CD4-positive, CD25-positive, alpha-beta regulatory T cell (primary cell): Measurements from ENCODE around the gene GRM8. TPM values are rescaled to one million over a fixed set of nuclear protein-coding genes. Genes with fewer than 3 reads are reported as not detected.

Source experiments
- ATAC-seq, 2 donors: fragments of 150-1000 bp; cut with Tn5 transposase; one replicate each; pipeline ENCODE4 v1.10.0; 2021; ENCODE audit warnings: low read depth in 2 of 2, moderate number of reproducible peaks in 2 of 2, moderate library complexity in 1 of 2
- DNase-seq, 3 donors: peaks; one replicate each; pipeline versions ENCODE4 v3.0.0 to v3.0.0-alpha.2; 2012 to 2022; ENCODE audit warnings: mixed read lengths in 1 of 3
- H3K27ac ChIP-seq: one replicate; pipeline ENCODE4 v1.7.0; 2013; ENCODE audit warnings: mild to moderate bottlenecking, low read length; ENCODE audit not compliant: insufficient read depth, poor library complexity, severe bottlenecking
- H3K27me3 ChIP-seq: one replicate; pipeline ENCODE4 v1.7.0; 2013; ENCODE audit warnings: low read length; ENCODE audit not compliant: control insufficient read depth, insufficient read depth
- H3K36me3 ChIP-seq: one replicate; pipeline ENCODE4 v1.7.0; 2013; ENCODE audit warnings: mild to moderate bottlenecking, low read length, moderate library complexity; ENCODE audit not compliant: control insufficient read depth, insufficient read depth
- H3K4me1 ChIP-seq: 2 replicates; pipeline ENCODE4 v1.7.0; 2013; ENCODE audit warnings: mild to moderate bottlenecking, low read length; ENCODE audit not compliant: insufficient read depth, control insufficient read depth, poor library complexity, severe bottlenecking
- H3K4me3 ChIP-seq: one replicate; pipeline ENCODE4 v1.7.0; 2013; ENCODE audit warnings: low read depth, mild to moderate bottlenecking, low read length, moderate library complexity
- H3K9me3 ChIP-seq, 2 experiments: 1 replicate in 1 of 2; 2 replicates in 1 of 2; pipeline ENCODE4 v1.7.0; 2013; ENCODE audit warnings: low read length in 2 of 2, mild to moderate bottlenecking in 1 of 2, moderate library complexity in 1 of 2; ENCODE audit not compliant: control insufficient read depth in 2 of 2
- H3K27ac Mint-ChIP-seq, 3 donors: one replicate each; pipeline ENCODE4 v1.8.0; 2020 to 2022; ENCODE audit warnings: mild to moderate bottlenecking in 3 of 3, mixed read lengths in 3 of 3, moderate library complexity in 2 of 3
- H3K27me3 Mint-ChIP-seq: one replicate; pipeline ENCODE4 v1.8.0; 2022; ENCODE audit warnings: mild to moderate bottlenecking, mixed read lengths
- H3K36me3 Mint-ChIP-seq: one replicate; pipeline ENCODE4 v1.8.0; 2020; ENCODE audit warnings: mixed read lengths
- H3K4me1 Mint-ChIP-seq, 4 donors: one replicate each; pipeline ENCODE4 v1.8.0; 2020 to 2022; ENCODE audit warnings: mixed read lengths in 4 of 4, mild to moderate bottlenecking in 1 of 4
- H3K4me3 Mint-ChIP-seq, 4 donors: one replicate each; pipeline ENCODE4 v1.8.0; 2020 to 2022; ENCODE audit warnings: mild to moderate bottlenecking in 4 of 4, mixed read lengths in 4 of 4, moderate library complexity in 3 of 4
- H3K9me3 Mint-ChIP-seq, 7 donors: one replicate each; pipeline ENCODE4 v1.8.0; 2020 to 2022; ENCODE audit warnings: mixed read lengths in 7 of 7, mild to moderate bottlenecking in 3 of 7, moderate library complexity in 2 of 7
- polyA plus RNA-seq, 4 donors: library from polyadenylated mRNA; unstranded; fragments of 300-500 nt; fragmentation: Illumina TruSeq; gene quantifications; one replicate each; pipeline ENCODE4 v1.2.3, GENCODE V29; 2021
- total RNA-seq: library from RNA; stranded (reverse); gene quantifications from one replicate; pipeline ENCODE4 v1.2.3, GENCODE V29; 2022

Gene GRM8
- total and polyA plus RNA-seq, 5 donors from 2014 or later, result not detected

DNA sequence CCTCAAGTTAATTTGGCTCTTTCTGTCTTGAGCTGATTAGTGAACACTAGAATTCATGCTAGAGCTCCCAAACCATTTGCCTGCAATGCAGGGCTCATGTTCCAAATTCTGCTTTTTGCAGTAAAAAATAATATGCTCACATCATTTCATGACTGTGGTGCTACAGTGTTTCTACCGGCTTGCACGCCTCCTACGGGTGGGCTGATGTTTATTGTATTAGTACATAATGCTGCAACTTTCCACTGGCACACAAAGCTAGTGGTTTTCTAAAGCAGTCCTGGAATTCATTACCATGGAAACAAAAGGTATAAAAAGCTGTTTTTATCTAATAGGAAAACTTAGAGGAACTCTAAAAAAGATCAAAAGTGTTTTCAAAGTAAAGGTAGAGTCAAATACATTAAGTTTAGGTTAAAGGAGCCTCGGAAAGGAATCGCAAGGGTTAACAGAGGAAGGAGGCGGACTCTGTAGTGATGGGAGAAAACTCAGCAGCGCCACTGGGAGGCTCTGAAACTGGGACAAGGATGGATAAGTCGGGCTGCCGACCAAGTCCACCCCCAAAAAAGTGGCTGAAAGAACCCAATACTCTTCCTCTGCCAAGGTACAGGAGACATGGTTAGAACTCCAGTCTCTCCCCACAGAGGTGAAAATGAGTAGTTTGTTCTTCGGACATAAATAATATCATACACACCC is 25.9 kb downstream of the GRM8 start:
- H3K27ac ChIP-seq, result no peak overlapping the region
- H3K9me3 Mint-ChIP-seq, result no peaks in the 10 kb centered on the region
- H3K4me3 Mint-ChIP-seq, result no peak overlapping the region
- ATAC-seq (no peak), DNase-seq (no peak)
- no peaks in the 10 kb centered on the region for H3K4me1 Mint-ChIP-seq
- no peaks in the 10 kb centered on the region for H3K9me3 ChIP-seq
- H3K36me3 Mint-ChIP-seq, result no peaks in the 10 kb centered on the region
- H3K27me3 Mint-ChIP-seq, result peaks cover 29% of the 10 kb centered on the region
- H3K4me3 ChIP-seq, result no peak overlapping the region
- no peaks in the 10 kb centered on the region for H3K4me1 ChIP-seq
- no peak overlapping the region for H3K27ac Mint-ChIP-seq
- no peaks in the 10 kb centered on the region for H3K36me3 ChIP-seq
- peaks cover 9% of the 10 kb centered on the region for H3K27me3 ChIP-seq

- DNase-seq (no peak), ATAC-seq (no peak)
- H3K9me3 Mint-ChIP-seq, result peaks cover 0 to 3% (median 0%) of the 10 kb centered on the region in 7 donors
- H3K27ac Mint-ChIP-seq, result no peak overlapping the region
- Histone ChIP-seq H3K27me3 (peaks cover 8% of the 10 kb centered on the region), H3K4me3 (no peak overlapping the region), H3K9me3 (no peaks in the 10 kb centered on the region), H3K36me3 (no peaks in the 10 kb centered on the region), H3K4me1 (no peaks in the 10 kb centered on the region), H3K27ac (no peak overlapping the region)
- H3K4me1 Mint-ChIP-seq, result no peaks in the 10 kb centered on the region
- H3K27me3 Mint-ChIP-seq, result peaks cover 11% of the 10 kb centered on the region
- H3K4me3 Mint-ChIP-seq, result no peak overlapping the region
- no peaks in the 10 kb centered on the region for H3K36me3 Mint-ChIP-seq
Observed at GRCh38 chr7:127221731-127222130, 31.0 kb downstream of the GRM8 start.

GRCh38 chr7:127214956-127215718 is 37.6 kb downstream of the GRM8 start:
- H3K27me3 Mint-ChIP-seq, result peaks cover 11% of the 10 kb centered on the region
- no peaks in the 10 kb centered on the region for H3K9me3 ChIP-seq
- H3K27ac Mint-ChIP-seq, result no peak overlapping the region
- no peaks in the 10 kb centered on the region for H3K36me3 ChIP-seq
- no peaks in the 10 kb centered on the region for H3K36me3 Mint-ChIP-seq
- H3K9me3 Mint-ChIP-seq, result peaks cover 0 to 1% (median 0%) of the 10 kb centered on the region in 7 donors
- no peak overlapping the region for H3K27ac ChIP-seq
- H3K4me1 ChIP-seq, result no peaks in the 10 kb centered on the region
- DNase-seq, result no peak
- H3K27me3 ChIP-seq, result peaks cover 8% of the 10 kb centered on the region
- no peak overlapping the region for H3K4me3 ChIP-seq
- no peak for ATAC-seq
- no peaks in the 10 kb centered on the region for H3K4me1 Mint-ChIP-seq
- H3K4me3 Mint-ChIP-seq, result no peak overlapping the region

DNA sequence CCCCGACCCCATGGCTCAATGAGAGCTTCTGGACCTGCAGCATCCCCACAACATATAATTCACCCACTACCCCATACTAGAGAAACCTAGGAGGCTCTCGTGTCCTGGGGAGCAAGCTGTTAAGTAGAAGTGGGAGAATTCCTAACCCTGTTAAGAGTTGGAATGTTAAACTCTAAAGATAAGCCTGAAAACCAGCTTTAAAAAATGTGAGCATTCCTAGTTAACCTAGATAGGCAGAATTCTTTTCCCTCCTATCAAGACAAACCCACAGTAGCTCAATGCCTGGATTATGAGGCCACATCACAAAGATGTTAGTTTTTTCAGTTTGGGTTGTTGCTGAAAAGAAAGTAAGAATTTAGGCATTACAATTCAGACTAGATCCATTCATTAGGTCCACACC is 42.9 kb downstream of the GRM8 start:
- H3K4me1 ChIP-seq, result no peaks in the 10 kb centered on the region
- no peaks in the 10 kb centered on the region for H3K36me3 ChIP-seq
- peaks cover 7% of the 10 kb centered on the region for H3K27me3 Mint-ChIP-seq
- H3K4me3 ChIP-seq, result no peak overlapping the region
- H3K27ac ChIP-seq, result no peak overlapping the region
- H3K27ac Mint-ChIP-seq, result no peak overlapping the region
- H3K4me1 Mint-ChIP-seq, result no peaks in the 10 kb centered on the region
- no peak for ATAC-seq
- H3K9me3 ChIP-seq, result no peaks in the 10 kb centered on the region
- H3K9me3 Mint-ChIP-seq, result peaks cover 0 to 1% (median 0%) of the 10 kb centered on the region in 7 donors
- peaks cover 11% of the 10 kb centered on the region for H3K27me3 ChIP-seq
- H3K36me3 Mint-ChIP-seq, result no peaks in the 10 kb centered on the region
- no peak overlapping the region for H3K4me3 Mint-ChIP-seq
- DNase-seq, result no peak

DNA sequence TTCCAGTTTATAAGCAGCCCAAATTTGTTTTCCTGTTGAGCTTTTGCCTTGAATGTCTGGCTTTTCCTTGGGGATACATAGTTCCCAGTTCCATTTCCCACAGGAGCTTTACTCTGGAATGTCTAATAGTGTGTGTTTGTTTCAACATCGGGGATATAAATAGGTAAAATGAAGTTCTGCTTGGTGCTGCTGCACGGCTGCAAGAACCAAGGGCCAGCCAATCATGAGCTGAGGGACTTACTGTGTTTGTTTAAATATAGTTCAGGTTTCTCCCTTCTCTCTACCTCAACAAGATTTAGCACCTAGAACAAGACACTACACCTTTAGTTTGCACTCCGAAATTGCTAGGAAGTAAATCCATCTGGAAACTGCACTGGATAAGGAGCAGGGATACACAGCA is 43.9 kb downstream of the GRM8 start:
- Mint-ChIP-seq H3K4me3 (no peak overlapping the region), H3K36me3 (no peaks in the 10 kb centered on the region), H3K27me3 (peaks cover 7% of the 10 kb centered on the region), H3K4me1 (no peaks in the 10 kb centered on the region), H3K27ac (no peak overlapping the region), H3K9me3 (peaks cover 0 to 1% (median 0%) of the 10 kb centered on the region in 7 donors)
- Histone ChIP-seq H3K27ac (no peak overlapping the region), H3K36me3 (no peaks in the 10 kb centered on the region), H3K4me3 (no peak overlapping the region), H3K27me3 (peaks cover 11% of the 10 kb centered on the region), H3K9me3 (no peaks in the 10 kb centered on the region), H3K4me1 (no peaks in the 10 kb centered on the region)
- no peak for ATAC-seq
- no peak for DNase-seq

GRCh38 chr7:127208351-127208750 is 44.4 kb downstream of the GRM8 start:
- Mint-ChIP-seq H3K27ac (no peak overlapping the region), H3K4me1 (no peaks in the 10 kb centered on the region), H3K36me3 (no peaks in the 10 kb centered on the region), H3K9me3 (peaks cover 0 to 1% (median 0%) of the 10 kb centered on the region in 7 donors), H3K4me3 (no peak overlapping the region), H3K27me3 (peaks cover 7% of the 10 kb centered on the region)
- ATAC-seq, result no peak
- no peaks in the 10 kb centered on the region for H3K36me3 ChIP-seq
- no peak overlapping the region for H3K27ac ChIP-seq
- peaks cover 11% of the 10 kb centered on the region for H3K27me3 ChIP-seq
- no peak for DNase-seq
- H3K4me3 ChIP-seq, result no peak overlapping the region
- H3K9me3 ChIP-seq, result no peaks in the 10 kb centered on the region
- no peaks in the 10 kb centered on the region for H3K4me1 ChIP-seq

DNA sequence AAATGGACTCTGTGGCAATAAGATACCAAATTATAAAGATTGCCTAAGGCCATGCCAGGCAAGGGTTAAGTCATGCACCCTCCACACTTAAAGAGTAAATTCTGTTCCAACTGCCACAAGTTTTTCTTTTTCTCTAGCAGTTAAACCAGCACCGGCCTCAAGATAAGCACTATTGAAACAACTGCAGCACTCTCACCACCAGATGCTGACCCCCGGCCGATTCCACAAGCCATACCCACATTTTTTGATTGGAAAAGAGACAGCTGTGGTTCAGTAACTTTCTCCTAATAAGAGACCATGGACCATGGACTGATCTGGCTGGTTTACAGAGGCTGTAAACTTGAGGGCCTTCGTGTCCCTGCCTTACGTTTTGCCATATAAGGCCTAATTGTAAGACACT is 44.9 kb downstream of the GRM8 start:
- Mint-ChIP-seq H3K27ac (no peak overlapping the region), H3K4me3 (no peak overlapping the region), H3K36me3 (no peaks in the 10 kb centered on the region), H3K4me1 (no peaks in the 10 kb centered on the region), H3K9me3 (peaks cover 0 to 1% (median 0%) of the 10 kb centered on the region in 7 donors), H3K27me3 (peaks cover 7% of the 10 kb centered on the region)
- DNase-seq (no peak), ATAC-seq (no peak)
- no peaks in the 10 kb centered on the region for H3K4me1 ChIP-seq
- peaks cover 8% of the 10 kb centered on the region for H3K27me3 ChIP-seq
- no peaks in the 10 kb centered on the region for H3K9me3 ChIP-seq
- no peaks in the 10 kb centered on the region for H3K36me3 ChIP-seq
- no peak overlapping the region for H3K4me3 ChIP-seq
- H3K27ac ChIP-seq, result no peak overlapping the region

GRCh38 chr7:127207230-127207629 is 45.5 kb downstream of the GRM8 start:
- peaks cover 8% of the 10 kb centered on the region for H3K27me3 ChIP-seq
- Mint-ChIP-seq H3K4me3 (no peak overlapping the region), H3K9me3 (peaks cover 0 to 1% (median 0%) of the 10 kb centered on the region in 7 donors), H3K27ac (no peak overlapping the region), H3K4me1 (no peaks in the 10 kb centered on the region), H3K36me3 (no peaks in the 10 kb centered on the region), H3K27me3 (peaks cover 7% of the 10 kb centered on the region)
- ATAC-seq (no peak), DNase-seq (no peak)
- H3K9me3 ChIP-seq, result no peaks in the 10 kb centered on the region
- H3K36me3 ChIP-seq, result no peaks in the 10 kb centered on the region
- no peak overlapping the region for H3K4me3 ChIP-seq
- H3K4me1 ChIP-seq, result no peaks in the 10 kb centered on the region
- H3K27ac ChIP-seq, result no peak overlapping the region
